Inferior parietal cortex (tissue), 1 donor: ENCODE measurements around the gene NTRK3.
A peak's percentile ranks its signal among the peaks of the same experiment; 100 is the strongest.

Experiments used
- DNase-seq: peaks from one replicate; pipeline ENCODE4 v3.0.0-alpha.2; 2016; ENCODE audit errors: extremely low spot score

Gene NTRK3

DNA sequence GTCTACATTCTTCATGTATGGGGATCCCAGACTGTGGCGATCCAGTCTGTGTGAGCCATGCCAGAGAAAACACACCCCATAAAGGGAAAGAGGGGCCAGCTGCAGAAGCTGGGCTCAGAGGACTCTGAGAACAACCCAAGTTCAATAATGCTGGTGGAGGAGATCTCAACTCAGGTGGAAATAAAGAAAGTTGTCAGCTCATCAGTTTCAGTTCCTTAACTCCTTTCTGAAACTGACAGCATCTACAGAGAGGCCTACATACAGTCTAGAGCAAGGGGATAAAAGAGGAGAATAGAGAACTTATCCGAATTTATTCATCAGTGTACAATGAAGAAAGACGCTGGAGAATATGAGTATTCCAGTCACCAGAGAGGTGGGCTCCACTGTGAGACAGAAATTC lies 77.0 kb downstream of the NTRK3 start:
- no peak for DNase-seq

DNA sequence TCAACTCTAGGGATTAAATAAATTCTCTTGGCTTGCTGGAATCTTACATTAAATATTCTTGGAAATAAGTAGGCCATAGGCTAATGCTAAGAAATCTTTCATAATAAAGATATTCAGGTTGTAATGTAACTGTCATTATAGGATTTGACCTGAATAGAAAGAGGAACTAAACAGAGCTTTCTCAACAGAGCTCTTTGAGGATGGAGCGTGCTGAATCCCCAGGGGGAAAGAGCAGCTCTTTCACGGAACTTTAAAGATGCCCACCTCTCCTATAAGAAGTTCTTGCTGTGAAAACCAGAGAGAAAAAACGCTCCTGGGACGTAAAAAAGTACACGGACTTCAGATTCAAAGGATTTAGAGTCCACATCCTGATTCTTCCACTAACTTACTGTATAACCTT lies 77.9 kb downstream of the NTRK3 start:
- no peak for DNase-seq

DNA sequence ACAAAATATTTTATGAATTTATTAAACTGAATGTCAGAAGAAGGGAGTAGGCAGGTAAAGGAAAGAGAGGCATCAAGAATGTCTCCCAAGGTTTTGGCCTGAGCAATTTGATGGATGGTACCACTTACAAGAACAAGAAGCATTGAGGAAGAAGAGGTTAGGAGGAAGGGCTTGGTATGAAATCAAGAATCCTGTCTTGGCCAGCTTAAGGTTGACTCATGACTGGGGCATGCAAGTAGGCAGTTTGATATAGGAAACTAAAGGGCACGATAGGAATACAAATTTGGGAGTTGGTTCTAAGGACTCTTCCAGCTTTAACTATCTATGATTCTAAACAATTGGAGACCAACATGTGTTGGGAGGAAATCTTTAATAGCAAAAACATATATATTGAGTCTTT lies 79.1 kb downstream of the NTRK3 start:
- no peak for DNase-seq

DNA sequence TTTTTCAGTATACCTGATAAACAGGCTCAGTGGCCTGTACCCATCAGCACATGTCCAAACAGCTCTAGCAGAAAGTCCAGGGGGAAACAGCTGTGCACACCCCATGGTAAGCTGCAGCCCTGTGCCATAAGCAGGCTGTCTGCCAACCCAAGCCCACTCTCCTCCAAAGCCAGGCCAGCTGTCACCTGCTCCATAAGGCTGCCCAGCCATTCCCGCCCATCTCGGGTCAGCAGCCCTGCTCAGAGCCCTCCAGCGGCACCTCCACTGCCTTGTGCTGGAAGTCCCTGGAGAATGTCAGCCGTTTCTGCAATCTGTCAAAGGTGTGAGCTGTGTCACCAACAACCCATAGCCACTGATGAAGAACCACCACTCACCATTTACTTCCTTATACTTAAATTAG lies 82.0 kb downstream of the NTRK3 start:
- no peak for DNase-seq

DNA sequence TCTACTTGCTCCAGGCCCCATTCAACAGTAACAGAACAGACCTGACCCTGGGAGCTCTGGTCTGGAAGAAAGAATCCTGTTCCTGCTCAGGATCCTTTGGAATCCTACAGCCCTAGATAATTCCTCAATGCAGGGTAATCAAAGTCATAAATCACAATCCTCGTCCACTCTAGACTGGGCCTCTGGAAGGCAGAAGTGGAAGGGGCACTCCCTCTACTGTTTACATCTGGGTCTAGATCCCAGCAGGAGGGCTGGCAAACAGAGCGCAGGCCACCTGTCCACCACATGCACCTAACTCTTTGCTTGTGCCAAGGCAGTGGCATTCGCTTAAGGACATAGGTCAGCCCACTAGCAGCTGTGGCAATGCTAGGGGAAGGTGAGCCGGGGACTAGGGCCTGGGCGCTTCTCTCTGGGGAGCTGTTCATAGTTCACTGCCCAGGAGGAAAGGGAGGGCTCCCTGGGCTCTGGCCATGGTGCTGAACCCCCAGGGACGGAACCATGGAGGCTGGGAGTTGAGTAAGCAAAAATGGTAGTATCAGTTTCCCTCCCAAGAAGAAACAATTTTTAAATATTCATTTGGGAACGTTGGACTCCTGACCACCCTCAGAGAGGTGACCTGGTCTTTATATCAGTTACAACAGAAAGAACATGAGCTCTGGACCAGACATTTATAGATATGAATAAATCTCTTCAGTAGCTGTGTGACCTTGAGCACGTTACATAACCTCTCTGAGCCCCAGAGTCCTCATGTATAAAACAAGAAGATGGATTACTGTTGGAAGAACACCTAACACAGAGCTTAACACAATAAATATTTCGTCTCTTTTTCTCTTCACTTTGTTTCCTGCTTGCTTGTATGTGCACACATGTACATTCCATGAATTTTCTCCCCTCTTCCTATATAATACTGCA lies 90.2 kb downstream of the NTRK3 start:
- no peak for DNase-seq

DNA sequence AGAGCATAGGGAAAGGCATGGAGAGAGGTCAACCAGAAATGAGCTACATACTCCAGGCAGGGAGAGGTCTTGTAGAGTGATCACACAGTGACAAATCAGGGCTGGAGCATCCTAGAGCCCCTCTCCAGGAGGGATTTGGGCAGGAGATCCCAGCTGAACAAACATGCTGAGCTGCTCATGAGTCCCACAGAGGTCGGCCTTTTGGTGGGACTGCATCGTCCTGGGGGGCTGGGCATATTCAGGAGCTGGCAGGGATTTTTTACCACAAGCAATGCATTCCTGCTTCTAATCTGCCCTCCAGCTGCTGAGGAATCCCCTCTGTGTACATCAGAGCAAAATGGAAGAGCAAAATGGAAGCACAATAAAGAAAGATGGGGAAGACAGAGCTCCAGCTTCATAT lies 94.9 kb downstream of the NTRK3 start:
- no peak for DNase-seq

DNA sequence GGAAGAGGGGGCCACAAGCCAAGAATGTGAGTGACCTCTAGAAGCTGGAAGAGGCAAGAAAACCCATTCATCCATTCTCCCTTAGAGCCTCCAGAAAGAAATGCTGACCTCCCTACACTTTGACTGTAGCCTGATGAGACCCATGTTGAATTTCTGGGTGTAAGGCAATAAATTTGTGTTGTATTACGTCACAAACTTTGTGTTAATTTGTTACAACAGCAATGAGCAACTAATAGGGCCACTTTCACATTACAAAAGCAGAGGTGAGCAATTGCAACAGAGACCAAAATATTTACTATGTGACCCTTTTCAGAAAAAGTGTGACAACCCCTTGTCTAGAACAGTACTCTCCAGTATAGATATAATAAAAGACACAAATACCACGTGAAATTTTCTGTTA lies 101.2 kb downstream of the NTRK3 start:
- DNase-seq: no peak

DNA sequence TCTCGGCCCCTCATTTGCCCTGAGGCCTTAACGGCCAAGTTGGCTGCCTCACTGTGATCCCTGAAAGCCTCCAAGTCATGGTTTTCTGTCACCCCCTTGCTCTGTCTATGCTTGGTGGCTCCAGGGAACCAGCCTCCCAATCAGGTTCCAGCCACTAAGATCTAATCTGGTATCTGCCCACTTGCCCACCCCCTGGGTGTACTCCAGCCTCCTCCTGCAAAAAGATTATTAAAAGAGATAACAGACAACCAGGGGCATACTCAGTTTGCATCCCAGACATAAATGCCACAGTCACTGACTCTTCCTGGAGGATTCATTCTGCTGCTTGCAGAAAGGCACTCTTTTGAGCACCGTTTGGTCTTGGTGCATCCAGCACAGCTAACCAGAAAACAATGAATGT lies 103.9 kb downstream of the NTRK3 start:
- DNase-seq: no peak

DNA sequence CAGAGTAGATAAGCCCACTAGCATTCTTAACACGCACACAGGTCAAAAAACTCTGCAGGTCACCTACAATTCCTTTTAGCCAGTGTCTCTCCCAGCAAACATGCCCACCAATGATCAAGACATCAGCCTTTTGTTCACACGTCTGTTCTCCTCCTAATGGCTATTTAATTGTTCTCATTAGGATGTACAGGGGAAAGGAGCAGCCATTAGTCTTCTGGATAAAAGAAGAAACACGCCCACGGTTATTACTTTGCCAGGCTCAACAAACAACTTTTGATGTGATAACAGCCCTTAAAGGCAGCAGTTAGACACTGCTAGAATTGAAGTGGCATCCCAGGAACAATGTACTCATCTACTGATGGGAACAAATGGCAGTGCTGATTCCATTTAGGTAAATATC lies 108.8 kb downstream of the NTRK3 start:
- no peak for DNase-seq

DNA sequence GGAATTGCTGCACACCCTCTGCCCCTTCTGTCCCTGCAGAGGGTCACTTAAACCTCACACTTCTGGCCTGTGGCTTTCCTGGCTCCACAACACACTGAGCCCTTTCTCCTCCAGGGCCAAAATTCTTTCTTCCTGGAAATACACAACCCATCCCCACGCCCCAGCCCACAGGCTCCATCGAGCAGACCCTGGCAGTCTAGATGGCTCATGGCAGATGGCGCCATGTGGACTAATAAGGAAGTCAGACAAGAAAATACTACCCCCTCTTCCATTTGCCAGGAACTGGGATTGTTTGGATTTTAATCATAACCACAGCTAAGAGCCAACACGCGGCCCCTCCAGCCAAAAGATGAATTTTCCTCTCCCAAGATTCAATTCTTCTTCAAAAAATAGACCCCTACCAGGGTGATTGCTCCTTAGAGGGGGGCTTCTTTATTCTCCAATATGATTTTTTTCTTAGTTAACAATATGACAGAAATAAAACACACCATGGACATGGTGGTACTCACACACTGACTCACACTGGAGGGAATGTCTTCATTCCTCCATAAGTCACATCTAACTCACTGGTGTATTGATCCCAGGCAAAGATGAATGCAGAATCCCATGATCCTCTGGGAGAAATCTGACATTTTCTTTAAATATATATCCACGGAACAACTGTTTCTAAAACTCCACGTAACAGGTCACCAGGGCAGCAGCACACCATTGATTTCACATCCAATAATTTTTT lies 111.5 kb downstream of the NTRK3 start:
- DNase-seq: no peak

DNA sequence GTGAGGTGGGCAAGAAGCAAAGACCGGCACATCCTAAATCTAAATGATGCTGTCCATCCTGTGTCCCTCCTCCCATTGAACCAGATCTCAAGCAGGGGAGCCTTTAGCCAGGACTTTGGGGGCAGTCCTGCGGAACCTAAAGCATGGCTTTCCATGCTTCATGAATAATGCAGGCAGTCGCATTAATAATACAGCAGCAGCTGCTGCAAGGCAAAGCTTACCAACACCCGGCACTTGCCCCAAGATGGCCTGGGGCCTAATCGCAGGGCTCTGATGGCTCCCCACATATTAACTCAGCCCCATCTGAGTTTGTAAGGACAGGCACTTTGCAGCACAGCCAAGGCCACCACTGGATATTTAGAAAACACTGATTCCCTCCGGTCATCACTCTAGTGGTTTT lies 114.4 kb downstream of the NTRK3 start:
- DNase-seq: no peak

DNA sequence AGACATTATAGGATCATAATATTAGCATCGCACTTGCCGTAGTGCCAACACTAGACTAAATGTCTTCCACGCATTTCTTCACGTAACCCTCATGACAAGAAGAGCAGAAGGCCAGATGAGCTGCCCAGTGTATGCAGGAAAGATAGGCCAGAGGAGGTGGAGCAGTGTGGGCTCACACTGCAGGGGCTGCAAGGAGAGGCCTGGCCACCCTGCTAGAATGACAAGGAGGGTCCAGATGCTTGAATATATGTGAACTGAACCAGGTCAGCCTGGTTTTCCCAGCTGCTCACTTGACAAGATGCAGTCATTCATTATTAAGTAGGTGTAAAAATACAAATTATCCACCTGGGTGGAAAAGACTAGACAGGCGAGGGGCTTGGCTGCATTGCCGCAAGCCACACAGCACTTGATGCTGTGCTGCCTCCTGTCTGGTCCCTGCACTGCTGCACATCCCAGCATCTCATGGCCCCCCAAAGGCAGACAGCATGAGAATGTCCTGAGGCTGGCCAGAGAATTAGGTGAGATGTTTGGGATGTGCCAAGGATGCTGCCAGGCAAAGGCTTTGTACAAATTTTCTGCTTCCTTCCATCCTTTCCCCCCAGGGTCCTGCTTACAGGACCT lies 115.2 kb downstream of the NTRK3 start:
- DNase-seq: no peak

DNA sequence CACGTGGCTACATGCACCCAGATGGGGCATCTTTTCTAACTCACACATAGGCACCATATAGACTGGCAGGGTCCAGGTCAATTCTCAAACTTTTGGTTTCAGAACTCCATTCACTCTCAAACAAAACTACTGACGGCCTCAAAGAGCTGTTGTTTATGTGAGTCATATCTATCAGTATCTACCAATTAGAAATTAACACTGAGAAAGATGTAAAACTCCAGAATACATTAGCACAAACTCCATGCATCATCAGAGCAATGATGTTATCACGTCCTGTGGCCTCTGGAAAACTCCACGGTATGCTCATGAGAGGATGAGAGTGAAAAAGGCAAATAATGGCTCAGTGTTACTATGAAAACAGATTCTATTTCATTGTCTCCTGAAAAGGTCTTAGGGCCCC lies 116.1 kb downstream of the NTRK3 start:
- DNase-seq: no peak

DNA sequence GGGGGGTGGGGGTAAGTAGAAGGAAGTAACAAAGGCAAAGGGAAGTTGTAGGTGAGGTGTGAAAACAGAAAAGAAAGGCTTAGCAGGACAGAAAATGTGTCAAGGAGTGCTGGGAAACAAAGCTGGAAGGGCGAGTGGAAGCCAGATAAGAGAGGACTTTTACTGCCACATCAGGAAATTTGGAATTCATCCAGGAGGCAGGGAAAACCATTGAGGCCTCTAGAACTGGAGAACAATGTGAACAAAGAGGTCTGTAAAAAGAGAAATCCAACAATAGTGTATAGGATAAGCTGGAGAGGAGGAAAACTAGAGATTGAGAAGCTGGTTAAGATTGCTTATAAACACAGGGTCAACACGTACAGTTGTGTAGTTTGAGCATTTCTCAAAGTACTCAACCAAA lies 116.6 kb downstream of the NTRK3 start:
- peak; percentile 17 for DNase-seq

DNA sequence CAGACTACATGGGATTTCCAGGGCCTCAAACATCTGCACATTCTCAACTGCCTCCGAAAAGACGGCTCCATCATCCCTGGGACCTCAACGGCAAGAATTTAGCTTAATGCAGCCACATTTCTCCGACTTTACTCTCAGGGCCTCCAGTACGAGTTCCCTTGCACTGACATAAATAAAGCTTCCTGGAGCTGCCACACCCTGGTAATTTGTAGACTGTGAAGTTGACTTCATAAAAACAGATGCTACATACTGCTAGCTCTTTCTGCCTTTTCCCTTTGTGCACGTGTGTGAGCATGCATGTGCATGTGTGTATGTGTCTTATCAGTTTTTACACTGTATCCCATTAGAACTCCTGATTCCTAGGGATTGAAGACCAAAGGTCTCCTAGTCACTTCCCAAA lies 122.7 kb downstream of the NTRK3 start:
- DNase-seq: no peak

DNA sequence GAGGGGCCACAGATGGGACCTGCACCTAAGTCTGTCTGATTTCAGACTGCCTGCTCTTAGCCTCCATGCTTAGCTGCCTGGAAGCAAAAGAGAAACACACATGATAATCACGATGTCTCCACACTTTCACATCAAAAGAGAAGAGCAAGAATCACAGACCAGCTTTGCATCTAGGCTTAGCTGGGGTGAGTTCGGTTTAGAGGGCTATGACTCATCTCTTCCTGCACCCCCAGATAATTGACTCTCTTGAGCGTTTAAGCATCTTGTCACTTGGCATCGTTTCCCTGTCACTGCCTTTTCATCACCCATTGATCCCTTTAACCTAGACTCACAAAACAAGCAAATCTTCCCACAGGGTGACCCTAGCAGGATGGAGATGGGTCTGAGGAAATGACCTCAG lies 124.0 kb downstream of the NTRK3 start:
- no peak for DNase-seq

DNA sequence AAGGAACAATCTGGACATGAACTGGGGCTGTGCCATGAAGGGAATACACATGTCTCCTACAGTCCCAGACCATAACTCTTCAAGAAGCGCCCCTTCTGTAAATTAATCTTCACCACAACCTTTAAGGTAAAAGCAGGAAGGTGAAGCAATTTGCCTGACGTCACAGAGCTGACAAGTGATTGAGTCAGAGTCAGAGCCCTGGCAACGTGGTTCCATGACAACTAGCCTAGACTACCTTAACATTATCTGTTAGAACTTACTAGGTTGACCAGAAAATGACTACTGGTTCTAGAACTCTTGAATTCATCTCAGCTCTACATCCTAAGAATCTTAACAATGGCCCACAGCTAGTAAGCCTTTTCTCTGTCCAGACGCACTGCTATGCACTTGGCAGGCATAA lies 124.6 kb downstream of the NTRK3 start:
- DNase-seq: no peak

DNA sequence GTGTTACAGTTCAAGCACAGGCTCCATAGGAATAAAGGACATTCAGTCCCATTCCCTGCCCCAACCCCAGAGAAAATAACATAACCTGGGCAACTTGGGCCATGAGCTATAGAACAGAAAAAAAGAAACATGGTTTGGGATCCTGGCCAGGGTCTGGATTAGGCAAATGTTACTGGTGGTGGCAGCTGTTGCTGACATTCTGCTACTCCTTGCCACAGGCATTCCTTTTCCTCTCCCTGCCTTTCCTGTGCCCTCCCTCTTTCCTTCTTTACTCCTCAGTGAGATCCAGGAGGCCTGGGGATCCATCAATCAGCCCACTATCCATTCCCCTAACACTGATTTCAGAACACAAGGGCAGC lies 129.1 kb downstream of the NTRK3 start:
- no peak for DNase-seq

DNA sequence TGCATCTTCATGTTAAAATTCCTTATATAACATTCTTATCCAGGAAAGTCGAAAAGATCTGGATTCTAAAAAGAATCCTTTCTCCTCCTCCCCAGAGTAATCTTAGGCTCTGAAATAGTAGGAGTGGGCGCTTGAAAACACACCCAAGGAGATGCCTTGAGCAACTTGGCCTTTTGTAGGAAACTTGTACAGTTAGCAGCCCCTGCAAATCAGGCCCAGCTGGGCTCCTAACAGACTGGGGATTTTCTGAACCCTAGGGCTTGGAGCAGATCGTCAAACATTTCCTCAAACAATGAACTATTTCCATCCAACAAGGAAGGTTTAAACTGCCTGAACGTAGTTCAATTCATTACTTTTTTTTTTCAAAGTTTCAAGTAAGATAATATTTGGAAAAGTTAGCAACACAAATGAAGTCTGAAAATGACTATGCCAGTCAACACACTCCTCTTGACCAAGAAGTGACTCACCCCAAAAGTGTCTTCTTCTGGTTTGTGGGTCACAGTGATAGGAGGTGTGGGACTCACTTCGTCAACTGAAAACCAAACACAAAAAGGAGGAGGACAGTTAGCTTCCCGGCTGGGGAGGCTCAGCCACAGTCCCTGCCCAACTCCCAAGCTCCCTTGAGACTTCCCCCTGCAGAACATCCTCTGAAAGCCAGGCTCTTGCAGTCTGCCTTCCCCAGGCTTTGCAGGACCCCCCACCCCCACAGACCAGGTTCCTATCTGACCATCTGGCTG lies 129.7 kb downstream of the NTRK3 start:
- DNase-seq: no peak

DNA sequence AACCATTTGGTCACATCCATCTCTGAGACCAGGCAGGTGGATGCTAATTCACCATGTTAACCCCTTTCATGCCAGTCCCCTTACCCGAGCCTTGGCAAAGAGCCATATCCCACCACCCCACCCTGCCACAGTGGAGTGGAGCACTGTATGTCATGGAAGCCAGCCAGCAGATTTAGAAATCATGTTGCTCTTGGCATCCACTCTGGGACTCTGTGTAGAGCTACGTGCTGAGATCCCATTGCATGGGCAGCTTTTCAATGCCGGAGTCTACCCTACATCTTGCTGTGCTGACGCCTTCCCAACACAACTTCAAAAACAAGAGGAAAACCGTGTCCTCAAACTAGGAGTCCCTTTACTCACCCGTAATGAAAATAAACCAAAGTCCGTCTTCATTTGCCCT lies 131.0 kb downstream of the NTRK3 start:
- DNase-seq: no peak

DNA sequence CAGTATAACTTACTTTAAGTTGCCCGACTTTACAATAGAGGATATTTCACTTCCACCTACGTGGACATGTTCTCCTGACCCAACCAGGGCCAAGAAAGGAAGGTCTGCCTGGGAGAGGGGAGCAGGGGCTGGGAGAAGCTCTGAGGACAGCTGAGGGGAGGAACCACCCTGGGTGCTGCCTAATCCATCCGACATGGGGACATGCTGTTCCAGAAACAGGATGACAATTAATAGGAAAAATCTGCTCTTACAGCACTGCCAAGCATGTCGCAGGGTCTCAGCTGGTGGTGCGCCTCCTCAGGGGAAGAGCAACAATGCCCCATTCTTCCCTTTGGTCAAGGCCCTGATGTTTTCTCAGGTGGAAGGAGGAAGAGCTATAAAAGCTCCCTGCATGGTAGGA lies 132.3 kb downstream of the NTRK3 start:
- DNase-seq: no peak

DNA sequence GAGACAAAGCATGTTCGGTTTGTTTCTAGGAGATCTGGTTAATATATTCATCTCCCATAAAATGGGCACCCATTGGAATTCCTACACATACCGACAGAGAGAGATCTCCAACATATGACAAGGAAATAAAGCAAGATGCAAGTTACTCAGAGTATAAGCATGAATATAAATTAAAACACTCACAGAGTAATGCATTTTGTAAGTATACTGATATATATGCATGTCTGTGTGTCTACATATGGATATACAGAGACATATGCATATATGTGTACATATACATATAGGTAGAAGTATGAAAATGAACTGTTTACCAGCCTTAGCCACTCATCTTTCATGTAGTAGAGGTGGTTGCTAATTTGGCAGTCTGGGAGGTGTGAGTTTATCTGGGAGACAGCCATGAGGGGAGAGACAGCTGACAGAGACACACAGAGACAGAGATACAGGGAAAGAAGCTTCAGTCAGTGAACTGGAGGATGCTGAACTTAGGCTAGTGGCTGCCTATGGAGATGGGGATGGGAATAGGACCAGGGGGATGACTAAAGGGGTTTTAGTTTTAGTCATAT lies 134.5 kb downstream of the NTRK3 start:
- no peak for DNase-seq
